Kidney capillary endothelial cell (primary cell): ENCODE results near the gene ATF6B.
"Not testable (repeated sequence)": the region's sequence is repeated elsewhere in the genome, so short reads cannot be mapped to it uniquely, and the experiment has no call there.

Experiments
- DNase-seq: peaks from one replicate; pipeline ENCODE4 v3.0.0-alpha.2; 2018; ENCODE audit warnings: low spot score

ATF6B gene

GRCh38 chr6:32081168-32081990 lies 46.7 kb downstream of the ATF6B start:
- DNase-seq, result peak; percentile 7

- no peak for DNase-seq
Observed at GRCh38 chr6:32079566-32080290, 48.3 kb downstream of the ATF6B start.

- no peak for DNase-seq
Observed at GRCh38 chr6:32076321-32076809, 51.7 kb downstream of the ATF6B start.

- no peak for DNase-seq
Observed at GRCh38 chr6:32075781-32076180, 52.3 kb downstream of the ATF6B start.

GRCh38 chr6:32074996-32075532 lies 53.0 kb downstream of the ATF6B start:
- no peak for DNase-seq

- DNase-seq, result no peak
Observed at GRCh38 chr6:32073613-32074012, 54.4 kb downstream of the ATF6B start.

GRCh38 chr6:32073101-32073500 lies 54.9 kb downstream of the ATF6B start:
- no peak for DNase-seq

GRCh38 chr6:32070814-32071543 lies 57.1 kb downstream of the ATF6B start:
- DNase-seq, result no peak

GRCh38 chr6:32069878-32070515 lies 58.0 kb downstream of the ATF6B start:
- no peak for DNase-seq

GRCh38 chr6:32069460-32069859 lies 58.6 kb downstream of the ATF6B start:
- DNase-seq, result no peak

GRCh38 chr6:32068867-32069266 lies 59.2 kb downstream of the ATF6B start:
- no peak for DNase-seq

GRCh38 chr6:32068315-32068714 lies 59.7 kb downstream of the ATF6B start:
- not testable (repeated sequence) for DNase-seq

- DNase-seq, result not testable (repeated sequence)
Observed at GRCh38 chr6:32067521-32067920, 60.5 kb downstream of the ATF6B start.
